Mucosa of descending colon (tissue), 3 donors: Measurements from ENCODE around the gene FAM98A. TPM values are rescaled to one million over a fixed set of nuclear protein-coding genes. Genes with fewer than 3 reads are reported as not detected.

Experiments
- ATAC-seq: fragments of 200-7000 bp; cut with Tn5 transposase; one replicate; pipeline ENCODE4 v1.9.1; 2020; ENCODE audit warnings: mild to moderate bottlenecking, moderate library complexity
- DNase-seq, 3 donors: peaks; one replicate each; pipeline ENCODE4 v3.0.0-alpha.2; 2020
- H3K36me3 ChIP-seq: fragments of 200-600 bp; one replicate; pipeline ENCODE4 v1.8.0; 2021; ENCODE audit warnings: low read depth, mild to moderate bottlenecking
- H3K4me1 ChIP-seq: fragments of 200-600 bp; one replicate; pipeline ENCODE4 v1.8.0; 2021; ENCODE audit warnings: low read depth, mild to moderate bottlenecking
- H3K4me3 ChIP-seq: fragments of 200-600 bp; one replicate; pipeline ENCODE4 v1.8.0; 2021; ENCODE audit warnings: mild to moderate bottlenecking
- H3K9me3 ChIP-seq: fragments of 200-600 bp; one replicate; pipeline ENCODE4 v1.8.0; 2021; ENCODE audit warnings: mild to moderate bottlenecking
- CTCF ChIP-seq: fragments of 200-600 bp; IDR thresholded peaks from one replicate; pipeline ENCODE4 v1.8.0; 2022; ENCODE audit warnings: antibody characterized with exemption, mild to moderate bottlenecking
- intact Hi-C, 2 donors: fragments of 100-400 bp; cut with DNase I in 1 of 2; cut with micrococcal nuclease in 1 of 2; formaldehyde crosslinking; loops; one replicate each; pipeline versions ENCODE4 v1.11.0 to v1.11.1; 2022; cut with DNase I, micrococcal nuclease
- total RNA-seq, 3 donors: library from RNA; stranded (reverse); fragmentation: NEBNext Ultra II Directional in 2 of 3; extraction: Animal tissue kit (Norgen Biotek cat#: 25700) in 2 of 3; gene quantifications; one replicate each; pipeline versions ENCODE4 v1.2.1 to v1.2.4, GENCODE V29; 2021 to 2023
- donor health status: DM: no; HTN: no; CAD: no; lungs with moderate emphysema.
- donor health status: DM: no; HTN: no; CAD: no.
- donor health status: DM: no; HTN: yes; CAD: no.

FAM98A gene
- total RNA-seq, 3 donors from 2014 or later: 18.6 to 46.9 (median 34.7) TPM

GRCh38 chr2:33583194-33583938 lies 15.7 kb downstream of the FAM98A start:
- H3K36me3 ChIP-seq: peaks cover 5% of the 10 kb centered on the region
- no peaks in the 10 kb centered on the region for H3K4me1 ChIP-seq
- intact Hi-C loops: no loop called here
- H3K9me3 ChIP-seq: no peaks in the 10 kb centered on the region
- no peak overlapping the region for H3K4me3 ChIP-seq
- peak; percentile 52 for TF ChIP-seq CTCF
- peak in 1 of 3 donors; percentile 48 for DNase-seq
- ATAC-seq: peak; percentile 54

GRCh38 chr2:33581872-33582271 lies 17.2 kb downstream of the FAM98A start:
- intact Hi-C loops: no loop called here

GRCh38 chr2:33579227-33579626 lies 19.9 kb downstream of the FAM98A start:
- H3K9me3 ChIP-seq: no peaks in the 10 kb centered on the region
- H3K4me1 ChIP-seq: no peaks in the 10 kb centered on the region
- TF ChIP-seq CTCF: no peak
- DNase-seq (no peak), ATAC-seq (no peak)
- no peaks in the 10 kb centered on the region for H3K36me3 ChIP-seq
- no peak overlapping the region for H3K4me3 ChIP-seq
- intact Hi-C loops: no loop called here

More at GRCh38 chr2:33581872-33582271, 17.2 kb downstream of the FAM98A start:
- ATAC-seq (no peak), DNase-seq (no peak)
- no peak overlapping the region for H3K4me3 ChIP-seq
- TF ChIP-seq CTCF: no peak
- H3K36me3 ChIP-seq: peaks cover 5% of the 10 kb centered on the region
- H3K9me3 ChIP-seq: no peaks in the 10 kb centered on the region
- no peaks in the 10 kb centered on the region for H3K4me1 ChIP-seq

GRCh38 chr2:33577668-33578067 lies 21.4 kb downstream of the FAM98A start:
- ATAC-seq: no peak
- H3K9me3 ChIP-seq: no peaks in the 10 kb centered on the region
- intact Hi-C loops: no loop called here
- no peaks in the 10 kb centered on the region for H3K4me1 ChIP-seq
- DNase-seq: no peak
- no peak overlapping the region for H3K4me3 ChIP-seq
- no peak for TF ChIP-seq CTCF
- H3K36me3 ChIP-seq: no peaks in the 10 kb centered on the region

GRCh38 chr2:33577084-33577483 lies 22.0 kb downstream of the FAM98A start:
- Histone ChIP-seq H3K4me1 (no peaks in the 10 kb centered on the region), H3K36me3 (no peaks in the 10 kb centered on the region), H3K4me3 (no peak overlapping the region), H3K9me3 (no peaks in the 10 kb centered on the region)
- DNase-seq: no peak
- TF ChIP-seq CTCF: no peak
- ATAC-seq: no peak
- intact Hi-C loops: no loop called here
